Measurements from ENCODE around the gene PRKAG2.
A peak's percentile ranks its signal among the peaks of the same experiment; 100 is the strongest.

Gene PRKAG2

GRCh38 chr7:151795168-151795811, 81.6 kb downstream of the PRKAG2 start:
- no peak for TF ChIP-seq PAX5 (IDR thresholded peaks at IDR 0.05; ENCODE audit: insufficient read depth, low read length, severe bottlenecking)
- TF ChIP-seq TAF1 (IDR thresholded peaks at IDR 0.05; ENCODE audit: low read depth, low read length), result no peak
- no peak for TF ChIP-seq POLR2AphosphoS5 (IDR thresholded peaks at IDR 0.05; ENCODE audit: low read depth, low read length)
- TF ChIP-seq SPI1 (IDR thresholded peaks at IDR 0.05; ENCODE audit: low read depth, low read length), result no peak
- TF ChIP-seq POU2F2 (IDR thresholded peaks at IDR 0.05; ENCODE audit: low read depth, low read length), result no peak
- no peak for TF ChIP-seq POLR2A (IDR thresholded peaks at IDR 0.05; ENCODE audit: low read depth, low read length)
- no peak for DNase-seq (ENCODE audit: insufficient read length, low spot score)
- peak; percentile 13 for FAIRE-seq

- DNase-seq (ENCODE audit: insufficient read length, low spot score) (no peak), FAIRE-seq (no peak)
- TF ChIP-seq POU2F2 (IDR thresholded peaks at IDR 0.05; ENCODE audit: low read depth, low read length), result no peak
- no peak for TF ChIP-seq TAF1 (IDR thresholded peaks at IDR 0.05; ENCODE audit: low read depth, low read length)
- TF ChIP-seq POLR2A (IDR thresholded peaks at IDR 0.05; ENCODE audit: low read depth, low read length), result no peak
- no peak for TF ChIP-seq SPI1 (IDR thresholded peaks at IDR 0.05; ENCODE audit: low read depth, low read length)
- no peak for TF ChIP-seq PAX5 (IDR thresholded peaks at IDR 0.05; ENCODE audit: insufficient read depth, low read length, severe bottlenecking)
- no peak for TF ChIP-seq POLR2AphosphoS5 (IDR thresholded peaks at IDR 0.05; ENCODE audit: low read depth, low read length)
These were observed 82.3 kb downstream of the PRKAG2 start for GRCh38 chr7:151794508-151795167.

- no peak for TF ChIP-seq PAX5 (IDR thresholded peaks at IDR 0.05; ENCODE audit: insufficient read depth, low read length, severe bottlenecking)
- TF ChIP-seq POLR2AphosphoS5 (IDR thresholded peaks at IDR 0.05; ENCODE audit: low read depth, low read length), result no peak
- no peak for TF ChIP-seq SPI1 (IDR thresholded peaks at IDR 0.05; ENCODE audit: low read depth, low read length)
- no peak for TF ChIP-seq POU2F2 (IDR thresholded peaks at IDR 0.05; ENCODE audit: low read depth, low read length)
- TF ChIP-seq POLR2A (IDR thresholded peaks at IDR 0.05; ENCODE audit: low read depth, low read length), result no peak
- TF ChIP-seq TAF1 (IDR thresholded peaks at IDR 0.05; ENCODE audit: low read depth, low read length), result no peak
- DNase-seq (ENCODE audit: insufficient read length, low spot score) (no peak), FAIRE-seq (no peak)
These were observed 82.9 kb downstream of the PRKAG2 start for GRCh38 chr7:151793991-151794507.

GRCh38 chr7:151793531-151793951, 83.4 kb downstream of the PRKAG2 start:
- no peak for TF ChIP-seq POLR2AphosphoS5 (IDR thresholded peaks at IDR 0.05; ENCODE audit: low read depth, low read length)
- TF ChIP-seq SPI1 (IDR thresholded peaks at IDR 0.05; ENCODE audit: low read depth, low read length), result no peak
- no peak for TF ChIP-seq POLR2A (IDR thresholded peaks at IDR 0.05; ENCODE audit: low read depth, low read length)
- no peak for TF ChIP-seq PAX5 (IDR thresholded peaks at IDR 0.05; ENCODE audit: insufficient read depth, low read length, severe bottlenecking)
- TF ChIP-seq TAF1 (IDR thresholded peaks at IDR 0.05; ENCODE audit: low read depth, low read length), result no peak
- TF ChIP-seq POU2F2 (IDR thresholded peaks at IDR 0.05; ENCODE audit: low read depth, low read length), result no peak
- FAIRE-seq (no peak), DNase-seq (ENCODE audit: insufficient read length, low spot score) (no peak)

GRCh38 chr7:151792636-151793035, 84.3 kb downstream of the PRKAG2 start:
- TF ChIP-seq PAX5 (IDR thresholded peaks at IDR 0.05; ENCODE audit: insufficient read depth, low read length, severe bottlenecking) (no peak), SPI1 (IDR thresholded peaks at IDR 0.05; ENCODE audit: low read depth, low read length) (no peak), TAF1 (IDR thresholded peaks at IDR 0.05; ENCODE audit: low read depth, low read length) (no peak), POLR2A (IDR thresholded peaks at IDR 0.05; ENCODE audit: low read depth, low read length) (no peak), POU2F2 (IDR thresholded peaks at IDR 0.05; ENCODE audit: low read depth, low read length) (no peak), POLR2AphosphoS5 (IDR thresholded peaks at IDR 0.05; ENCODE audit: low read depth, low read length) (no peak)
- no peak for DNase-seq (ENCODE audit: insufficient read length, low spot score)
- no peak for FAIRE-seq

- no peak for DNase-seq (ENCODE audit: insufficient read length, low spot score)
These were observed 84.8 kb downstream of the PRKAG2 start for GRCh38 chr7:151792086-151792485.

GRCh38 chr7:151790830-151791620, 85.9 kb downstream of the PRKAG2 start:
- DNase-seq (ENCODE audit: insufficient read length, low spot score) (no peak), FAIRE-seq (no peak)
- no peak for TF ChIP-seq POU2F2 (IDR thresholded peaks at IDR 0.05; ENCODE audit: low read depth, low read length)
- no peak for TF ChIP-seq POLR2A (IDR thresholded peaks at IDR 0.05; ENCODE audit: low read depth, low read length)

More at GRCh38 chr7:151792086-151792485, 84.8 kb downstream of the PRKAG2 start:
- no peak for FAIRE-seq
- no peak for TF ChIP-seq PAX5 (IDR thresholded peaks at IDR 0.05; ENCODE audit: insufficient read depth, low read length, severe bottlenecking)
- TF ChIP-seq POLR2A (IDR thresholded peaks at IDR 0.05; ENCODE audit: low read depth, low read length), result no peak
- no peak for TF ChIP-seq SPI1 (IDR thresholded peaks at IDR 0.05; ENCODE audit: low read depth, low read length)
- TF ChIP-seq TAF1 (IDR thresholded peaks at IDR 0.05; ENCODE audit: low read depth, low read length), result no peak
- no peak for TF ChIP-seq POU2F2 (IDR thresholded peaks at IDR 0.05; ENCODE audit: low read depth, low read length)
- TF ChIP-seq POLR2AphosphoS5 (IDR thresholded peaks at IDR 0.05; ENCODE audit: low read depth, low read length), result no peak

- FAIRE-seq (no peak), DNase-seq (ENCODE audit: insufficient read length, low spot score) (no peak)
- TF ChIP-seq TAF1 (IDR thresholded peaks at IDR 0.05; ENCODE audit: low read depth, low read length), result no peak
- TF ChIP-seq PAX5 (IDR thresholded peaks at IDR 0.05; ENCODE audit: insufficient read depth, low read length, severe bottlenecking), result no peak
- no peak for TF ChIP-seq POLR2A (IDR thresholded peaks at IDR 0.05; ENCODE audit: low read depth, low read length)
- TF ChIP-seq POU2F2 (IDR thresholded peaks at IDR 0.05; ENCODE audit: low read depth, low read length), result no peak
- no peak for TF ChIP-seq POLR2AphosphoS5 (IDR thresholded peaks at IDR 0.05; ENCODE audit: low read depth, low read length)
- no peak for TF ChIP-seq SPI1 (IDR thresholded peaks at IDR 0.05; ENCODE audit: low read depth, low read length)
These were observed 86.7 kb downstream of the PRKAG2 start for GRCh38 chr7:151790095-151790829.

Measured in GM12891 (cell line).